Panc1 (cell line): ENCODE data around the gene HADH. TPM values are rescaled to one million over a fixed set of nuclear protein-coding genes. Genes with fewer than 3 reads are reported as not detected.
A peak's percentile ranks its signal among the peaks of the same experiment; 100 is the strongest.
"Not testable (repeated sequence)": the region's sequence is repeated elsewhere in the genome, so short reads cannot be mapped to it uniquely, and the experiment has no call there.

ENCODE experiments used
- ATAC-seq: fragments of 200-7000 bp; cut with Tn5 transposase; 2 replicates; pipeline ENCODE4 v1.9.1; 2020; ENCODE audit warnings: mild to moderate bottlenecking, moderate library complexity
- BruUV-seq: library from RNA; stranded (reverse); fragments of 400-500 nt; replicated peaks from 2 replicates; lab custom pipeline; 2021; lab: Mats Ljungman, UMichigan
- CTCF ChIA-PET: fragments of 300-600 bp; sonication (Branson Sonifier 250); formaldehyde crosslinking; loops from one replicate; lab custom pipeline; 2022; ENCODE audit warnings: antibody characterized with exemption; lab: Charles Lee
- POLR2A ChIA-PET: fragments of 300-600 bp; sonication (Branson Sonifier 250); formaldehyde crosslinking; loops from one replicate; lab custom pipeline; 2022; ENCODE audit warnings: antibody characterized with exemption; lab: Charles Lee
- DNase-seq: peaks from one replicate; pipeline ENCODE4 v3.0.0-alpha.2; 2010; ENCODE audit warnings: low read depth, low spot score
- H3K27ac ChIP-seq: 2 replicates; pipeline ENCODE4 v1.5.1; 2011; ENCODE audit warnings: mild to moderate bottlenecking, low read length, inconsistent platforms
- H3K27me3 ChIP-seq: fragments of 200-500 bp; sonication (Bioruptor generic); 2 replicates; pipeline ENCODE4 v1.6.0; 2014; ENCODE audit warnings: low read length, inconsistent platforms; ENCODE audit not compliant: control insufficient read depth, insufficient read depth
- H3K36me3 ChIP-seq: fragments of 200-500 bp; sonication (Bioruptor generic); 2 replicates; pipeline ENCODE4 v1.5.1; 2014; ENCODE audit warnings: inconsistent platforms, mild to moderate bottlenecking, low read length, moderate library complexity; ENCODE audit not compliant: control insufficient read depth, insufficient read depth
- H3K4me1 ChIP-seq: 2 replicates; pipeline ENCODE4 v1.5.1; 2011; ENCODE audit warnings: inconsistent platforms, mild to moderate bottlenecking, low read length, moderate library complexity; ENCODE audit not compliant: control insufficient read depth, insufficient read depth
- H3K4me3 ChIP-seq, 2 experiments: 2 replicates each; pipeline ENCODE4 v1.5.1; 2011 to 2012; ENCODE audit warnings: low read depth in 2 of 2, low read length in 2 of 2, mild to moderate bottlenecking in 2 of 2, inconsistent platforms in 1 of 2, moderate library complexity in 1 of 2
- H3K9me3 ChIP-seq: fragments of 200-500 bp; sonication (Bioruptor generic); 2 replicates; pipeline ENCODE4 v1.5.1; 2014; ENCODE audit warnings: low read depth, mild to moderate bottlenecking, inconsistent platforms, low read length, moderate library complexity; ENCODE audit not compliant: control insufficient read depth, insufficient read depth
- POLR2AphosphoS5 ChIP-seq: IDR thresholded peaks from 2 replicates; pipeline ENCODE4 v1.6.1; 2012; ENCODE audit warnings: mild to moderate bottlenecking, low read depth, low read length, moderate library complexity
- REST ChIP-seq, 2 experiments: IDR thresholded peaks; 2 replicates each; pipeline ENCODE4 v1.6.1; 2011 to 2012; ENCODE audit warnings: low read depth in 2 of 2, control low read depth in 1 of 2, low read length in 1 of 2, mild to moderate bottlenecking in 1 of 2, moderate library complexity in 1 of 2; ENCODE audit not compliant: insufficient read depth in 1 of 2
- SIN3A ChIP-seq: IDR thresholded peaks from 2 replicates; pipeline ENCODE4 v1.6.1; 2012; ENCODE audit warnings: low read depth, mild to moderate bottlenecking, low read length, moderate library complexity, borderline replicate concordance; ENCODE audit not compliant: insufficient read depth
- TCF7L2 ChIP-seq: IDR thresholded peaks from 2 replicates; pipeline ENCODE4 v1.6.1; 2011; ENCODE audit warnings: mild to moderate bottlenecking, low read depth, low read length, inconsistent platforms
- in situ Hi-C: cut with HindIII; loops from 2 replicates; pipeline ENCODE4 v1.10.0; 2016; ENCODE audit warnings: low sequenced_read_pairs, low pct_unique_long_range_greater_than_20kb
- intact Hi-C: fragments of 100-400 bp; cut with micrococcal nuclease; formaldehyde crosslinking; loops from one replicate; pipeline ENCODE4 v1.10.0; 2022; ENCODE audit not compliant: unreplicated experiment
- total RNA-seq: library from RNA; stranded (reverse); gene quantifications from one replicate; pipeline ENCODE4 v1.2.1, GENCODE V29; 2021; ENCODE audit not compliant: unreplicated experiment
- TF ChIP-seq, protein P1 (sequence below): fragments of 450-650 bp; IDR thresholded peaks from 2 replicates; pipeline ENCODE4 v1.5.1; 2017; ENCODE audit warnings: mild to moderate bottlenecking

HADH gene
- total RNA-seq, 1 experiment from 2014 or later = 20.0 TPM

DNA sequence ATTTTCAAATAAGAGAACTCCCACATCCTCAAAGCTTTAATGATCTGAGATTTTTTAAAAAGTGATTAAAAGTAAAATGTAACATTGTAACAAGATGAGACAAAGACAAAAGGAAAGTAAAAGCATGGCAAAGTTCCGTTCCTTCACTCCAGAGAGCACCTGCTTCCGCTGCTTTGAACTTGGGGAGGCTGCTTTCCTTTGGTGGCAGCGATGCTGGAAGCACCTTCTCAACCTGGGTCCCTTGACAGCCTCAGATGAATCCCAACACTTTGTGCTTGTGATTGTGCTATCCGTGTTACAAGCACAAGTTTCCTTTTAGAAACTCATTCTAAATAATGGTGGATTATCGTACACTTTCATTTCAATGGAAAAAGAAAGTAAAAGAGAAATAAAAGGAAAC lies 59.7 kb downstream of the HADH start:
- DNase-seq (no peak), ATAC-seq (no peak)
- Histone ChIP-seq H3K27ac (no peak overlapping the region), H3K36me3 (no peaks in the 10 kb centered on the region), H3K4me3 (peak overlapping the region in 1 of 2 experiments; percentile 13; a peak in 2 of 4 replicates), H3K9me3 (no peaks in the 10 kb centered on the region), H3K27me3 (no peaks in the 10 kb centered on the region; the same call in 1 of the 2 replicates), H3K4me1 (no peaks in the 10 kb centered on the region; the same call in 1 of the 2 replicates)
- in situ Hi-C loops = no loop called here
- CTCF ChIA-PET = no interaction called here
- no peak for TF ChIP-seq SIN3A
- TF ChIP-seq POLR2AphosphoS5 = no peak
- no TSS peak for BruUV-seq
- POLR2A ChIA-PET = no interaction called here
- intact Hi-C loops = no loop called here

- H3K9me3 ChIP-seq, H3K4me1 ChIP-seq, in situ Hi-C loops, H3K27ac ChIP-seq, DNase-seq, H3K36me3 ChIP-seq, intact Hi-C loops, CTCF ChIA-PET, H3K27me3 ChIP-seq, BruUV-seq, ATAC-seq, POLR2A ChIA-PET, H3K4me3 ChIP-seq: not testable (repeated sequence)
These were observed 60.8 kb downstream of the HADH start for GRCh38 chr4:108050166-108051111.

GRCh38 chr4:108051343-108051742 lies 61.7 kb downstream of the HADH start:
- no TSS peak for BruUV-seq
- in situ Hi-C loops = no loop called here
- H3K9me3 ChIP-seq = no peaks in the 10 kb centered on the region
- no peak overlapping the region for H3K4me3 ChIP-seq
- ChIA-PET CTCF (no interaction called here), POLR2A (no interaction called here)
- DNase-seq = no peak
- intact Hi-C loops = no loop called here
- H3K4me1 ChIP-seq = no peaks in the 10 kb centered on the region; the same call in 1 of the 2 replicates
- H3K27ac ChIP-seq = no peak overlapping the region
- ATAC-seq = no peak
- no peaks in the 10 kb centered on the region for H3K36me3 ChIP-seq
- H3K27me3 ChIP-seq = no peaks in the 10 kb centered on the region; the same call in 1 of the 2 replicates
- TF ChIP-seq, protein P1, sequence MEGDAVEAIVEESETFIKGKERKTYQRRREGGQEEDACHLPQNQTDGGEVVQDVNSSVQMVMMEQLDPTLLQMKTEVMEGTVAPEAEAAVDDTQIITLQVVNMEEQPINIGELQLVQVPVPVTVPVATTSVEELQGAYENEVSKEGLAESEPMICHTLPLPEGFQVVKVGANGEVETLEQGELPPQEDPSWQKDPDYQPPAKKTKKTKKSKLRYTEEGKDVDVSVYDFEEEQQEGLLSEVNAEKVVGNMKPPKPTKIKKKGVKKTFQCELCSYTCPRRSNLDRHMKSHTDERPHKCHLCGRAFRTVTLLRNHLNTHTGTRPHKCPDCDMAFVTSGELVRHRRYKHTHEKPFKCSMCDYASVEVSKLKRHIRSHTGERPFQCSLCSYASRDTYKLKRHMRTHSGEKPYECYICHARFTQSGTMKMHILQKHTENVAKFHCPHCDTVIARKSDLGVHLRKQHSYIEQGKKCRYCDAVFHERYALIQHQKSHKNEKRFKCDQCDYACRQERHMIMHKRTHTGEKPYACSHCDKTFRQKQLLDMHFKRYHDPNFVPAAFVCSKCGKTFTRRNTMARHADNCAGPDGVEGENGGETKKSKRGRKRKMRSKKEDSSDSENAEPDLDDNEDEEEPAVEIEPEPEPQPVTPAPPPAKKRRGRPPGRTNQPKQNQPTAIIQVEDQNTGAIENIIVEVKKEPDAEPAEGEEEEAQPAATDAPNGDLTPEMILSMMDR = no peak
- TF ChIP-seq POLR2AphosphoS5 (no peak), REST (IDR thresholded peaks at IDR 0.05; ENCODE audit: insufficient read depth in 1 of 2, low read depth in 2 of 2, low read length in 1 of 2) (no peak), SIN3A (no peak), TCF7L2 (no peak)
